GM12872 (cell line): ENCODE data around the gene GH1.

ENCODE experiments used
- CTCF ChIP-seq: IDR thresholded peaks from 3 replicates; pipeline ENCODE4 v1.5.1; 2011; ENCODE audit warnings: low read depth, mild to moderate bottlenecking, low read length, moderate library complexity; ENCODE audit not compliant: insufficient read depth

The GH1 gene

DNA sequence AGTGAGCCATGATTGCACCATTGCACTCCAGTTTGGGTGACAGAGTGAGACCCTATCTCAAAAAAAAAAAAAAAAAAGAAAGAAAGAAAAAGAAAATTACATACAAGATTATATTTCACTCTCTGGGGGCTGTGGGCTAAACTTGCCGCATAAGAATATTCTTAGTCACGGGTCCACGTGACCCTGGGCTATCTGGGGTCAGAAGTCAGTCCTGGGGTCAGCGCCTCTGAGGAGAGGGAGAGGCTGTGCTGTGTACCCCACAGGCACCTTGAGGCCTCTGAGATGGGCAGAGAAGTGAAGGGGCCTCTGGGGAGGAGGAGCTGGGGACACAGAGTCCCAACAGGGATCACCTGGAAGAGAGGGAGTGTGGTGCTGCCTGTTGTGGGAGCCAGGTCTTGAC is 19.3 kb upstream of the GH1 start:
- no peak for TF ChIP-seq CTCF

GRCh38 chr17:63937319-63937718 is 18.7 kb upstream of the GH1 start:
- no peak for TF ChIP-seq CTCF

- no peak for TF ChIP-seq CTCF
These were observed 15.8 kb upstream of the GH1 start for GRCh38 chr17:63934183-63935112.

DNA sequence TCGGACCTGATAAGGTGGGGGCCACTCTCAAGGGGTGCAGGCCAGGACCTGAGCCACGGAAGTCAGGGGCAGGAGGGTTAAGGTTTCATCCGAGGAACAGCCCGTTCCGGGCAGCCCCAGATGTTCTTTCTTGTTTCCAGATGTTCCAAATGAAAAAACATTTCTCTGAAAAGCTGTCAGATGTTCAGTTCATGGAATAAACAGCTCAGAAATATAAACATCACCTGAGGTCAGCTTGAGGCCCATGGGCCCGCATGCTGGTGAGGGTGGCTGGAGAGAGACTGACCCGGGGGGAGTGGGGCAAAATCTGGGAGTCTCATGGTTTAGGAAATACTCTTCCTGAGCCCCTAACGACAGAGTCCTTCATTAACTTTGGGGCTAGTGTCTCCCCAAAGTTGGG is 15.0 kb upstream of the GH1 start:
- TF ChIP-seq CTCF: no peak

- no peak for TF ChIP-seq CTCF
These were observed 14.1 kb upstream of the GH1 start for GRCh38 chr17:63932721-63933120.

DNA sequence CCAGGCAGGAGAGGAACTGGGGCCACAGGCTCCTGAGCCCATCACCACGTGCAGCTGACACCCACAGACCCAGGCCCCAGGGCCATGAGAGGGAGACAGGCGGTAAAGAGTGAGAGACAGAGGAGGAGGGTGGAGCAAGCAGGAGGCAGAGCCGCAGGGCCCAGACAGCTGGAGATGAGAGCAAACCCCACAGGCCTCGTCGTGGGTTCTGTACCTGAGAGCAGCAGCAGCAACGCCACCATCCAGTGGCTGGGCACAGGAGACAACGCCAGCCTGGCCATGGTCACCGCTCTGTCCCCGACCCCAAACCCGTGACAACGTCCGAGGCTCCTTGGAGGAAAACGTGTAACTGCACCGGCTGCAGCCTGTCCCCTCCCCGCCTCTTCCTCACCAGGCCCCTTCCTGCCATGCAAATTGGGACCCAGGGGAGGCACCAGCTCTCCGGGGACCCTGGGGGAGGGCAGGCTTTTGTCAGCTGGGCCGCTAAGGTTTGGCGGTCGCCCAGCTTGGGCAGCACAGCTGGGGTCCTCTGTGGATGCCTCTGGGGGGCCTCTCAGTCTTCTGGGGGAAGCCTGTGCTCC is 13.4 kb upstream of the GH1 start, which contains the start of gene CD79B:
Gene CD79B, minus strand, starts transcription at position 351 of the 581 bp plus-strand sequence. Its CDS starts 70 bp downstream, at position 281.
- TF ChIP-seq CTCF: no peak

DNA sequence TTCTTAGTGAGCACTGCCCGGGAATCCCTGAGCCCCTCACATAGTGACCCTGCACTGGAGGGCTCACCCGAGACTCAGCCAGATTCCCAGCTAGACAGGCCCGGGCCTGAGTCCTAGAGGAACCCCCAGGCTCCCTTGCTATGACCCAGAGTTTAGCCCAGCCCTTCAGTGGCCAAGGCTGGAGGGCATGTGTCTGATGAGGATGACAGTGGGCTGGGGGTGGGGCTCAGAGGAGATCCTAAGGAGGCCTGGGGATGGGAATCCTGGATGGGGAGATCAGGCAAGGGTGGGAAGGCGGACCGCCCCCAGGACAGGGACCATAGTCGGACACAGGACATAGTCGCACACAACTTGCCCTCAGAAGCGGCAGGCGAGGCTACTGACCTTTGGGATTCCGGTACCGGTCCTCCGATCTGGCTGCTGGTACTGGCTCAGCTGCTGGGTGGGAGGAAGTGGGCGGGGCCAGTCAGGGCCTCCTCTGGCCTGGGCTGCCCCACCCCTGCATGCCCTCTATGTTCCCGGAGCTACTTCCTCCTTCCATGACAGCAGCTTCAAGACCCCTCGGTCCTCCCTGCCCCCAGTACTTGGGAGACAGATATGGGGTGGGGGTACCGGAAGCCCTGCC is 12.4 kb upstream of the GH1 start:
- no peak for TF ChIP-seq CTCF
